Karpas-422 (cell line): Measurements from ENCODE around the gene SNX30. TPM values are rescaled to one million over a fixed set of nuclear protein-coding genes. Genes with fewer than 3 reads are reported as not detected.

Source experiments
- DNase-seq: peaks from one replicate; pipeline ENCODE4 v3.0.0-alpha.2; 2015
- H2AFZ ChIP-seq: fragments of 200-600 bp; sonication (generic); 2 replicates; pipeline ENCODE4 v1.6.1; 2014; ENCODE audit warnings: antibody characterized with exemption, low read length, mixed read lengths
- H3K27ac ChIP-seq: fragments of 200-600 bp; sonication (generic); 2 replicates; pipeline ENCODE4 v1.5.1; 2014; ENCODE audit warnings: mild to moderate bottlenecking, low read length, moderate library complexity
- H3K27me3 ChIP-seq: fragments of 200-600 bp; sonication (generic); 2 replicates; pipeline ENCODE4 v1.6.1; 2014; ENCODE audit warnings: low read length, mixed read lengths
- H3K36me3 ChIP-seq: fragments of 200-600 bp; sonication (generic); 2 replicates; pipeline ENCODE4 v1.6.1; 2014; ENCODE audit warnings: low read length, mixed read lengths; ENCODE audit not compliant: insufficient read depth
- H3K4me1 ChIP-seq: fragments of 200-600 bp; sonication (generic); 2 replicates; pipeline ENCODE4 v1.6.1; 2014; ENCODE audit warnings: mild to moderate bottlenecking, low read length, mixed read lengths
- H3K4me2 ChIP-seq: fragments of 200-600 bp; sonication (generic); 2 replicates; pipeline ENCODE4 v1.6.1; 2014; ENCODE audit warnings: low read length, low read depth, mild to moderate bottlenecking; ENCODE audit not compliant: poor library complexity, severe bottlenecking
- H3K4me3 ChIP-seq: fragments of 200-600 bp; sonication (generic); 2 replicates; pipeline ENCODE4 v1.5.1; 2014; ENCODE audit warnings: mild to moderate bottlenecking, antibody characterized with exemption, low read length, mixed read lengths
- H3K79me2 ChIP-seq: fragments of 200-600 bp; sonication (generic); 2 replicates; pipeline ENCODE4 v1.6.1; 2014; ENCODE audit warnings: mild to moderate bottlenecking, low read length, mixed read lengths
- H3K9ac ChIP-seq: fragments of 200-600 bp; sonication (generic); 2 replicates; pipeline ENCODE4 v1.6.0; 2014; ENCODE audit warnings: low read length
- H3K9me2 ChIP-seq: fragments of 200-600 bp; sonication (generic), shearing (Covaris generic); replicated peaks from 2 replicates; pipeline ENCODE4 v1.6.0; 2014; ENCODE audit warnings: mild to moderate bottlenecking, low read length, moderate library complexity; ENCODE audit not compliant: insufficient read depth
- H3K9me3 ChIP-seq: fragments of 300-700, 200-600 bp; sonication (generic); 2 replicates; pipeline ENCODE4 v1.6.1; 2014; ENCODE audit warnings: low read length, mixed read lengths
- H4K20me1 ChIP-seq: fragments of 200-600 bp; sonication (generic); 2 replicates; pipeline ENCODE4 v1.6.1; 2014; ENCODE audit warnings: mild to moderate bottlenecking, antibody characterized with exemption, low read length, low read depth; ENCODE audit not compliant: insufficient read depth
- total RNA-seq: library from RNA; depleted of rRNA; stranded (reverse); fragments of >200 nt; shearing (Covaris generic); gene quantifications from 2 replicates; pipeline ENCODE4 v1.2.3, GENCODE V29; 2014; ENCODE audit warnings: low replicate concordance

The SNX30 gene
- total RNA-seq, 1 experiment from 2014 or later = 43.8 TPM

DNA sequence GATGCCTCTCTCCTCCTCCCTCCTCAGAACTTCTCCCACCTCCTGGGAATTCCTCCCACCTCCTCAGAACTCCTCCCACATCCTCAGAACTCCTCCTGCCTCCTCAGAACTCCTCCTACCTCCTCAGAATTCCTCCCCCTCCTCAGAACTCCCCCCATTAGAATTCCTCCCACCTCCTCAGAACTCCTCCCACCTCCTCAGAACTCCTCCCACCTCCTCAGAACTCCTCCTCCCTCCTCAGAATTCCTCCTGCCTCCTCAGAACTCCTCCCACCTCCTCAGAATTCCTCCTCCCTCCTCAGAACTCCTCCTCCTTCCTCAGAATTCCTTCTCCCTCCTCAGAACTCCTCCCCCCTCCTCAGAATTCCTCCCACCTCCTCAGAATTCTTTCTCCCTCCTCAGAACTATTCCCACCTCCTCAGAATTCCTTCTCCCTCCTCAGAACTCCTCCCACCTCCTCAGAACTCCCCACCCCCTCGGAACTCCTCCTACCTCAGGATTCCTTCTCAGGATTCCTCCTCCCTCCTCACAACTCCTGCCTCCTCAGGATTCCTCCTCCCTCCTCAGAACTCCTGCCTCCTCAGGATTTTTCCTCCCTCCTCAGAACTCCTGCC, 116.2 kb downstream of the SNX30 start:
- Histone ChIP-seq H3K4me3 (no peak overlapping the region), H3K4me2 (no peak overlapping the region), H4K20me1 (no peaks in the 10 kb centered on the region), H3K27ac (peak overlapping the region; percentile 17; the same call in 1 of the 2 replicates), H3K36me3 (no peaks in the 10 kb centered on the region), H3K9me3 (no peaks in the 10 kb centered on the region), H3K4me1 (peaks cover 55% of the 10 kb centered on the region), H3K79me2 (peaks cover 6% of the 10 kb centered on the region; the same call in 1 of the 2 replicates), H3K9ac (no peak overlapping the region), H2AFZ (no peak overlapping the region), H3K27me3 (no peaks in the 10 kb centered on the region), H3K9me2 (no peaks in the 10 kb centered on the region)
- DNase-seq = no peak

DNA sequence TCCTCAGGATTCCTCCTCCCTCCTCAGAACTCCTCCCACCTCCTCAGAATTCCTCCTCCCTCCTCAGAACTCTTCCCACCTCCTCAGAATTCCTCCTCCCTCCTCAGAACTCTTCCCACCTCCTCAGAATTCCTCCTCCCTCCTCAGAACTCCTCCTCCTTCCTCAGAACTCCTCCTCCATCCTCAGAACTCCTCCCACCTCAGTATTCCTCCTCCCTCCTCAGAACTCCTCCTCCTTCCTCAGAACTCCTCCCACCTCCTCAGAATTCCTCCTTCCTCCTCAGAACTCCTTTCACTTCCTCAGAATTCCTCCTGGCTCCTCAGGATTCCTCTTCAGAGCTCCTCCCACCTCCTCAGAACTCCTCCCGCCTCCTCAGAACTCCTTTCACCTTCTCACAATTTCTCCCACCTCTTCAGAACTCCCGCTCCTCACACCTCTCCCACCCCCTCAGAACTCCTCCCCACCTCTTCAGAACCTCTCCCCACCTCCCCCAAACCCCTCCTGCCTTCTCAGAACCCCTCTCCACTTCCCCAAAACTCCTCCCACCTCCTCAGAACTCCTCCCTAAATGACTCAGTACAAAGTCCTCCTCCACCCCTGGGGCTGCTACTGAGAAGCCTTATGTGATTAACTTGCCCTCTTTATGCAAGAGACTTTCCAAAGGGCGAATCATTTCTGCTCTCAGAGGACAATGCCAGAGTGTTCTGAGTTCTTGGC, 116.9 kb downstream of the SNX30 start:
- H3K9me3 ChIP-seq = no peaks in the 10 kb centered on the region
- peaks cover 52% of the 10 kb centered on the region for H3K4me1 ChIP-seq
- H3K27me3 ChIP-seq = no peaks in the 10 kb centered on the region
- no peaks in the 10 kb centered on the region for H3K36me3 ChIP-seq
- peak overlapping the region; percentile 59 for H3K27ac ChIP-seq
- no peaks in the 10 kb centered on the region for H4K20me1 ChIP-seq
- H3K4me2 ChIP-seq = peak overlapping the region; percentile 5
- H2AFZ ChIP-seq = no peak overlapping the region
- H3K9ac ChIP-seq = no peak overlapping the region
- H3K4me3 ChIP-seq = no peak overlapping the region
- no peaks in the 10 kb centered on the region; the same call in 1 of the 2 replicates for H3K79me2 ChIP-seq
- DNase-seq = peak; percentile 80
- no peaks in the 10 kb centered on the region for H3K9me2 ChIP-seq

DNA sequence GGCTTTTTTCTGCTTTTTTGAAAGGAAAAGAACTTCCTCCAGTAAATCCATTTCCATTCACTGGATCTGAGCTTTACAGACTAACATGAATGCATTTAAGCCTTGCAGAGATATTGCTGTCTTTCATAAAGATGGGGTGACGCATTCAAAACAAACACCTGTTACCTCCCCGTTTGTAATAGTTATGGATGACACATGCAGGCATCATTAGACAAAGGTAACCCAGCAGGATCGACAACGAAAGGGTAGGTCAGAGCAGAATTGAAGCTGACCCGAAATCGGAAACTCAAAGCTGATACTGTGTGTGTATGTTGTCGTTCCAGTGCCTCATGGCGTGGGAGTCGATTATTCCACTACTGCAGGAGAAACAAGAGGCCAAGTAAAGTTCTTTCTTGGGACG, 117.9 kb downstream of the SNX30 start:
- no peak overlapping the region for H3K9ac ChIP-seq
- no peak overlapping the region for H3K4me3 ChIP-seq
- H3K36me3 ChIP-seq = no peaks in the 10 kb centered on the region
- peaks cover 42% of the 10 kb centered on the region for H3K4me1 ChIP-seq
- no peaks in the 10 kb centered on the region for H3K9me2 ChIP-seq
- peak overlapping the region; percentile 32 for H3K4me2 ChIP-seq
- DNase-seq = no peak
- H3K79me2 ChIP-seq = no peaks in the 10 kb centered on the region; the same call in 1 of the 2 replicates
- no peaks in the 10 kb centered on the region for H4K20me1 ChIP-seq
- H3K27ac ChIP-seq = peak overlapping the region; percentile 59
- no peaks in the 10 kb centered on the region for H3K27me3 ChIP-seq
- H3K9me3 ChIP-seq = no peaks in the 10 kb centered on the region
- H2AFZ ChIP-seq = no peak overlapping the region

DNA sequence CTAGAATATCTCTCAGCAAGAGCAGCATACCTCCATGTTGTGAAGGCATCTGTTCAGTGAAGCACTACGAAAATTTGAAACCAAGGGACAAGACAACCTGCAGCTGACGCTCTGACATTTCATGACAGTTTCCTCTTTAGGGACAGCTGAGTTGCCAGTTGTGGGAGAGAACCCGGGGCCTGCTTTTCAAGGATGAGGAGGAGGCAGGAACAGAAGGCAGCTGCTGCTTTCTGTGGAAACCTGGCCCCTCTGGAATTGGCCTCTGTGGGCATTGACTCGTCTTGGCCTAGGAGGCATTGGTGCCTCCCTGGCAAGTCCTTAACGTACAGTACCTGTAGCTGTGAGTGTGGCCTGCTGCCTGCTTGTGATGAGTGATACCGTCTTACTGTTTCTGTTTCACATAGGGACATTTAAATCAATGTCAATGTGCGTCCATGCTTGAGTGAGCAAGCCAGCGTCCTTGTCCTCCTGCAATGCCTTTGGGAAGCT, 118.5 kb downstream of the SNX30 start:
- H3K27me3 ChIP-seq = no peaks in the 10 kb centered on the region
- peaks cover 35% of the 10 kb centered on the region for H3K4me1 ChIP-seq
- no peaks in the 10 kb centered on the region for H3K9me2 ChIP-seq
- no peaks in the 10 kb centered on the region for H4K20me1 ChIP-seq
- peak overlapping the region; percentile 10; the same call in 1 of the 2 replicates for H3K9ac ChIP-seq
- H3K4me2 ChIP-seq = peak overlapping the region; percentile 32
- no peak overlapping the region for H3K4me3 ChIP-seq
- no peaks in the 10 kb centered on the region; the same call in 1 of the 2 replicates for H3K79me2 ChIP-seq
- peak; percentile 60 for DNase-seq
- H3K9me3 ChIP-seq = no peaks in the 10 kb centered on the region
- no peak overlapping the region for H2AFZ ChIP-seq
- H3K27ac ChIP-seq = peak overlapping the region; percentile 59
- H3K36me3 ChIP-seq = no peaks in the 10 kb centered on the region

DNA sequence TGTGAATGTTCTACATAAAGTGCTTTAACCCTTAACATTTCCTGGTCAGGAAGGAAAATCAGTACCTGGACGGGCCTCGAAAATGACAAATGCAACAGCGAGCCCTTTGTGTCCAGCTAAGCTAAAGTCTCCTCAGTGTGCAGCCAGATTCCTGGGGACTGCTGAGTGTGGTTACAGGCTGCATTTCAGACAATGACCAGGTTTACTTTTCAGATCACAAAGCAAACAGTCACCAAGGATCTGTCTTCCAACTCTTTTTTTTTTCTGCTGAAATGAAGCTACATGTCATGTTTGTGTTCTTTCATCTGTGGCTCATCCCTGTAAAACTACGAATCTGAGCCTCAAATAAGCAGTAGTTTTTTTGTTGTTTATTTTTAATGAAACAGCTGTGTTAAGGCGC, 119.4 kb downstream of the SNX30 start:
- Histone ChIP-seq H3K36me3 (no peaks in the 10 kb centered on the region), H3K79me2 (no peaks in the 10 kb centered on the region), H3K4me1 (peaks cover 30% of the 10 kb centered on the region), H3K9me2 (no peaks in the 10 kb centered on the region), H3K4me2 (peak overlapping the region; percentile 32), H4K20me1 (no peaks in the 10 kb centered on the region), H2AFZ (no peak overlapping the region), H3K9me3 (no peaks in the 10 kb centered on the region), H3K4me3 (no peak overlapping the region), H3K9ac (no peak overlapping the region; the same call in 1 of the 2 replicates), H3K27me3 (no peaks in the 10 kb centered on the region), H3K27ac (peak overlapping the region; percentile 59)
- no peak for DNase-seq

DNA sequence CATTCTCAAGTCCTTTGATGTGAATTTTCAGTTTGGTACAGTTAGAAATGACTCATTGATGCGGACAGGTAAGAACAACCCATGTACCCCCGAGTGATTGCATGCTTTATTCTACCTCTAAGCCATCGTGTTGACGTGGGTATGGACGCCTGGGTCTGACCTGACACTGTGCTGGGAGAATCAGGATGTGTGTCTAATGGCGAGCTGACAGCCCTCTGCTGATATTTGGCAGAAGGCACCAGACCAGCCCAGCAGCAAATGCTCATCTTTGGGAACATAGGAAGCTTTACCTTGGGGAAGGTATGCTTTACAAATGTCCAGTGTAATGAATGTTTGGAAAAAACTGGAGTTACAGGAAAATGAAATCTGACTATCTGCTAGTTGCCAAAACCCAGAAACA, 120.0 kb downstream of the SNX30 start:
- Histone ChIP-seq H3K27me3 (no peaks in the 10 kb centered on the region), H3K9me3 (no peaks in the 10 kb centered on the region), H2AFZ (no peak overlapping the region), H3K36me3 (peaks cover 4% of the 10 kb centered on the region; the same call in 1 of the 2 replicates), H3K4me1 (peaks cover 30% of the 10 kb centered on the region), H4K20me1 (no peaks in the 10 kb centered on the region), H3K4me2 (no peak overlapping the region), H3K27ac (no peak overlapping the region), H3K9me2 (no peaks in the 10 kb centered on the region), H3K79me2 (no peaks in the 10 kb centered on the region), H3K9ac (no peak overlapping the region), H3K4me3 (no peak overlapping the region)
- no peak for DNase-seq

DNA sequence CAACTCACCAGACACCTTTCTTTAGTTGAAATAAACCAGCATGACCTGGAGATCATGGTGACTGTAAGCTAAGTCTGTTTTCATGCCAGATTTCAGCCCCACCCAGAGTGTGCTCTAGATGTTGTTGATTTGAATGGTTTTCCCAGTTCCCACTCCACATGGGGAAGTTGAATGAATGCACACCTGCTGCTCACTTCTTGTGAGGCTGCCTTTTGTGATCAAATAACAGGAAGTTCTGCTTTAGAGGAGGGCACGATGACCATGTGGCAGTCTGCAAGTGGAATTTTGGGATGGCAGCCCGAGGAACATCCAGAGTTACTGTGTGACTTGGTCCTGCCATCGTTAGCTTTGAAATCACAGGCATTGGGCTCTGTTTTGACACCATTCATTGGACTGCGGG, 121.5 kb downstream of the SNX30 start:
- H3K36me3 ChIP-seq = peaks cover 4% of the 10 kb centered on the region; the same call in 1 of the 2 replicates
- no peak overlapping the region for H3K4me2 ChIP-seq
- H3K27me3 ChIP-seq = no peaks in the 10 kb centered on the region

DNA sequence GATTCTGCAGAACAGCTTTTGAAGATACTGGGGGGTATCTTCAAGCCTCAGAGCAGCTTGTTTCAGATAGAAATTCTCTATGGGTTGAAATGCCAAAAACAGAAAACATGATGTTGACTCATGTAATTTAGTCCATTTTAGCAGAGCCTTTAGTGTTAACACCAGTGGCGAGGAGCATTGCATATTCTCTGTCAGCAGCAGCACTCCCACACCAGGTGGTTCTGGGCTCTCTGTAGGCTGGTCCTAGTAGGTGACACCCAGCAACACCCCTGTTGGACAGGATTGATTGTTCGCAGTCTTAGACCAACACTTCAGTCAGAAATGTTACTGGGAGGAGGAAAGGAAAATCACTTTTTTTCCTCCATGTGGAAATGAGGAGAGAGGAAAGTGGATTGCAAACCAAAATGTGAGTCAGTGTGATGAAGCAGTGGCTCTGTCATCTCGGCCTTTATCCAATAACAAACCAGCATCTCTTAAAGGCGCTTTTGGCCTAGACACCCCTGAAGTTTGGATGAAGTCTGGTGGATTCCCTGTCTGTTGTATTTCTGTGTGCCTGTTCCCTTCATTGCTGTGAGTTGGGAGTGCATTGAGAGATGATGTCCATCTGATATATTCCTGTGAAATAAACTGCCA, 123.3 kb downstream of the SNX30 start:
- no peaks in the 10 kb centered on the region for H4K20me1 ChIP-seq
- no peaks in the 10 kb centered on the region for H3K27me3 ChIP-seq
- H3K79me2 ChIP-seq = no peaks in the 10 kb centered on the region
- H3K27ac ChIP-seq = no peak overlapping the region
- peaks cover 4% of the 10 kb centered on the region; the same call in 1 of the 2 replicates for H3K36me3 ChIP-seq
- H3K4me3 ChIP-seq = no peak overlapping the region
- no peak overlapping the region for H2AFZ ChIP-seq
- peaks cover 19% of the 10 kb centered on the region for H3K4me1 ChIP-seq
- H3K9me2 ChIP-seq = no peaks in the 10 kb centered on the region
- no peaks in the 10 kb centered on the region for H3K9me3 ChIP-seq
- H3K9ac ChIP-seq = no peak overlapping the region
- no peak overlapping the region for H3K4me2 ChIP-seq
- DNase-seq = no peak

More for the DNA sequence above, 121.5 kb downstream of the SNX30 start:
- no peak for DNase-seq
- Histone ChIP-seq H2AFZ (no peak overlapping the region), H4K20me1 (no peaks in the 10 kb centered on the region), H3K9ac (no peak overlapping the region), H3K4me1 (peaks cover 30% of the 10 kb centered on the region), H3K27ac (no peak overlapping the region), H3K79me2 (no peaks in the 10 kb centered on the region), H3K9me2 (no peaks in the 10 kb centered on the region), H3K9me3 (no peaks in the 10 kb centered on the region), H3K4me3 (no peak overlapping the region)
